Muscle of leg (tissue), 11 donors: ENCODE data around the gene MT1A. TPM values are rescaled to one million over a fixed set of nuclear protein-coding genes. Genes with fewer than 3 reads are reported as not detected.

ENCODE experiments used
- DNase-seq: peaks from one replicate; pipeline ENCODE4 v3.0.0; 2013
- H3K27ac ChIP-seq: one replicate; pipeline ENCODE4 v1.5.1; 2013; ENCODE audit warnings: mild to moderate bottlenecking, low read length, control low read depth
- H3K27me3 ChIP-seq: one replicate; pipeline ENCODE4 v1.6.1; 2013; ENCODE audit warnings: low read length; ENCODE audit not compliant: control insufficient read depth, insufficient read depth
- H3K36me3 ChIP-seq: one replicate; pipeline ENCODE4 v1.6.1; 2013; ENCODE audit warnings: low read length; ENCODE audit not compliant: control insufficient read depth, insufficient read depth
- H3K4me1 ChIP-seq: one replicate; pipeline ENCODE4 v1.6.1; 2013; ENCODE audit warnings: low read length; ENCODE audit not compliant: control insufficient read depth, insufficient read depth
- H3K4me3 ChIP-seq: one replicate; pipeline ENCODE4 v1.5.1; 2013; ENCODE audit warnings: low read length, control low read depth
- H3K9me3 ChIP-seq: replicated peaks from 2 replicates; pipeline ENCODE4 v1.6.1; 2013; ENCODE audit warnings: low read depth, low read length; ENCODE audit not compliant: control insufficient read depth
- WGBS: methylation state at CpG from one replicate; pipeline ENCODE4 v1.1.5; 2013; ENCODE audit warnings: missing lambda C conversion rate; ENCODE audit not compliant: insufficient coverage; 5-methylcytosine and 5-hydroxymethylcytosine counted together
- polyA plus RNA-seq, 8 donors: library from polyadenylated mRNA; unstranded; fragments of 120-200 nt; gene quantifications; one replicate each; pipeline versions ENCODE4 v1.2.1 to v1.2.3, GENCODE V29; 2013; ENCODE audit warnings: inconsistent platforms in 1 of 8, low replicate concordance in 1 of 8; ENCODE audit not compliant: insufficient read length in 8 of 8, insufficient read depth in 1 of 8
- total RNA-seq: library from RNA; stranded (reverse); fragments of 120-200 nt; gene quantifications from one replicate; pipeline ENCODE4 v1.2.4, GENCODE V29; 2013

Gene MT1A
- total and polyA plus RNA-seq, 9 donors: 0.41 to 0.58 (median 0.55) TPM; not detected in 6

- no peaks in the 10 kb centered on the region for H3K36me3 ChIP-seq
- no peak overlapping the region for H3K27ac ChIP-seq
- peak; percentile 56 for DNase-seq
- 62% methylated on average over 3 of the region's 4 CpGs for WGBS
- H3K4me1 ChIP-seq: peaks cover 21% of the 10 kb centered on the region
- peaks cover 13% of the 10 kb centered on the region for H3K27me3 ChIP-seq
- H3K4me3 ChIP-seq: no peak overlapping the region
- no peaks in the 10 kb centered on the region for H3K9me3 ChIP-seq
Observed at GRCh38 chr16:56603589-56603988, 34.9 kb upstream of the MT1A start.

GRCh38 chr16:56604966-56605365 is 33.5 kb upstream of the MT1A start:
- peaks cover 34% of the 10 kb centered on the region for H3K4me1 ChIP-seq
- H3K27me3 ChIP-seq: peaks cover 13% of the 10 kb centered on the region
- WGBS: 86% methylated on average over 4 of the region's 4 CpGs
- no peaks in the 10 kb centered on the region for H3K36me3 ChIP-seq
- no peak overlapping the region for H3K27ac ChIP-seq
- no peak overlapping the region for H3K4me3 ChIP-seq
- no peaks in the 10 kb centered on the region for H3K9me3 ChIP-seq
- DNase-seq: no peak

DNA sequence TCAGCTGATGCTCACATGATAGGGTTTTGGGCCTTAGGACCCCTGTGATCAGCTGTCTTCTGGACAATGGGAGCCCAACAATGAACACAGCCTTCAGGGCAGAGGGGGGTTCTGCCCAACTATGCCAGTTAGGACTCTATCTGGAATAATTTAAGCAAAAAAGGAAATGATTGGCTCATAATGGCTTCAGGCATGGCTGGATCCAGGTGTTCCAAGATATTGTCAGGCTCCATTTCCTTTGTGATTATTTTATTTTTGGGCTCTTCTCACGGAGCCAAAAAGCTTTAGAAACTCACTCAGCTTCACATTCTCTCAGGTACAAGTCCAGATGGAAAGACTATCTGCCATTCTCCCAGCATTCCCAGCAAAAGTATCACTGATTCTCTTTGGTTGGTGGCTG is 33.0 kb upstream of the MT1A start:
- DNase-seq: no peak
- H3K9me3 ChIP-seq: no peaks in the 10 kb centered on the region
- H3K36me3 ChIP-seq: no peaks in the 10 kb centered on the region
- no CpG with 5 or more reads among the region's 1 CpG for WGBS
- H3K4me3 ChIP-seq: no peak overlapping the region
- H3K4me1 ChIP-seq: peaks cover 39% of the 10 kb centered on the region
- H3K27me3 ChIP-seq: peaks cover 12% of the 10 kb centered on the region
- no peak overlapping the region for H3K27ac ChIP-seq

DNA sequence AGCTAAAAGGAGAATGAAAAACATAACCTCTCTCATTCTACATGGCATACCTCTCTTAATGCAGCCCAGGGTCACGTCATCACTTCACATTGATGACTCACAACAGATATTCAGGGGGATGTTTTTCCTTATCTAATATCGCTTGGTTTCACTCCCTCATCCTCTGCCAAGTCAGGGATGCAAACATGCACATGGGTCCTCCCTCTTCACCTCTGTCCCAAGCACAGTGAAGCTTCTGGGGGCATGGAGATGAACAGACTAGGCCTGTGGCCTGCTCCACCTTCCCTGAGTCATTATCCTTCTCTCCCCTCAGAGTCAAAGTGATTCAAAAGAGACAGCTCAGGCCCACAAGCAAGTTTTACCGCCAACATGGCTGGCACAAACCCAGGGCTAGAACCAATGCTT is 32.4 kb upstream of the MT1A start:
- Histone ChIP-seq H3K27me3 (peaks cover 6% of the 10 kb centered on the region), H3K27ac (peak overlapping the region; percentile 91), H3K36me3 (no peaks in the 10 kb centered on the region), H3K4me1 (peaks cover 45% of the 10 kb centered on the region), H3K9me3 (no peaks in the 10 kb centered on the region), H3K4me3 (no peak overlapping the region)
- no peak for DNase-seq
- 30% methylated on average over 1 of the region's 3 CpGs for WGBS

GRCh38 chr16:56606476-56607108 is 31.9 kb upstream of the MT1A start:
- 20% methylated on average over 1 of the region's 8 CpGs for WGBS
- H3K4me3 ChIP-seq: no peak overlapping the region
- H3K9me3 ChIP-seq: no peaks in the 10 kb centered on the region
- peak overlapping the region; percentile 91 for H3K27ac ChIP-seq
- peak; percentile 77 for DNase-seq
- peaks cover 1% of the 10 kb centered on the region for H3K27me3 ChIP-seq
- H3K4me1 ChIP-seq: peaks cover 50% of the 10 kb centered on the region
- no peaks in the 10 kb centered on the region for H3K36me3 ChIP-seq

- peak overlapping the region; percentile 91 for H3K27ac ChIP-seq
- H3K27me3 ChIP-seq: no peaks in the 10 kb centered on the region
- peaks cover 55% of the 10 kb centered on the region for H3K4me1 ChIP-seq
- H3K36me3 ChIP-seq: no peaks in the 10 kb centered on the region
- peak; percentile 83 for DNase-seq
- 33% methylated on average over 1 of the region's 14 CpGs for WGBS
- H3K4me3 ChIP-seq: no peak overlapping the region
- H3K9me3 ChIP-seq: no peaks in the 10 kb centered on the region
Observed at GRCh38 chr16:56607109-56607618, 31.3 kb upstream of the MT1A start.

GRCh38 chr16:56607675-56608042 is 30.8 kb upstream of the MT1A start:
- no CpG with 5 or more reads among the region's 2 CpGs for WGBS
- Histone ChIP-seq H3K27ac (peak overlapping the region; percentile 91), H3K36me3 (no peaks in the 10 kb centered on the region), H3K4me1 (peaks cover 55% of the 10 kb centered on the region), H3K4me3 (peak overlapping the region; percentile 49), H3K9me3 (no peaks in the 10 kb centered on the region), H3K27me3 (no peaks in the 10 kb centered on the region)
- DNase-seq: no peak

GRCh38 chr16:56608043-56608875 is 30.2 kb upstream of the MT1A start, which contains the start of gene MT2A:
Gene MT2A, plus strand, starts transcription at chr16:56608584. Its CDS starts 72 bp downstream, at chr16:56608656.
- H3K27me3 ChIP-seq: no peaks in the 10 kb centered on the region
- H3K27ac ChIP-seq: peak within 1 kb of the TSS; percentile 91
- 5% methylated on average over 61 of the region's 62 CpGs for WGBS
- H3K4me3 ChIP-seq: peak within 1 kb of the TSS; percentile 63
- no peaks in the 10 kb centered on the region for H3K9me3 ChIP-seq
- DNase-seq: peak; percentile 97
- no peaks in the 10 kb centered on the region for H3K36me3 ChIP-seq
- peaks cover 55% of the 10 kb centered on the region for H3K4me1 ChIP-seq

DNA sequence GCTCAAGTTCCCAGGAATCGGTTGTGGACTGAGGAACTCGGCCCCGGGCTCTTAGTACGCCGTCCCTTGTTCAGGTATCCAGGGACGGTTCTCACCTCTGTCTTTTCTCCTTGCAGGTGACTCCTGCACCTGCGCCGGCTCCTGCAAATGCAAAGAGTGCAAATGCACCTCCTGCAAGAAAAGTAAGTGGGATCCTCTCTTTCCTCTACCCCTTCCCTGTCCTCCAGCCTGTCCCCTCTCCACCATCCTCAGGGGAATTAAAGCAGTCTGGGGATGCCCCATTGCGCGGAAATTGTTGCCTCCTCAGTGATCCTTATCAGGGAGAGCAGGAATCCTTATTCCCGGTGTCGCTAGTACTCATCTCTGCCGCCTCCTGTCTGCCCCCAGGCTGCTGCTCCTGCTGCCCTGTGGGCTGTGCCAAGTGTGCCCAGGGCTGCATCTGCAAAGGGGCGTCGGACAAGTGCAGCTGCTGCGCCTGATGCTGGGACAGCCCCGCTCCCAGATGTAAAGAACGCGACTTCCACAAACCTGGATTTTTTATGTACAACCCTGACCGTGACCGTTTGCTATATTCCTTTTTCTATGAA is 29.5 kb upstream of the MT1A start:
- DNase-seq: no peak
- no peaks in the 10 kb centered on the region for H3K9me3 ChIP-seq
- peak overlapping the region; percentile 63 for H3K4me3 ChIP-seq
- WGBS: 1% methylated on average over 15 of the region's 21 CpGs
- peaks cover 55% of the 10 kb centered on the region for H3K4me1 ChIP-seq
- no peaks in the 10 kb centered on the region for H3K36me3 ChIP-seq
- H3K27me3 ChIP-seq: no peaks in the 10 kb centered on the region
- peak overlapping the region; percentile 87 for H3K27ac ChIP-seq

DNA sequence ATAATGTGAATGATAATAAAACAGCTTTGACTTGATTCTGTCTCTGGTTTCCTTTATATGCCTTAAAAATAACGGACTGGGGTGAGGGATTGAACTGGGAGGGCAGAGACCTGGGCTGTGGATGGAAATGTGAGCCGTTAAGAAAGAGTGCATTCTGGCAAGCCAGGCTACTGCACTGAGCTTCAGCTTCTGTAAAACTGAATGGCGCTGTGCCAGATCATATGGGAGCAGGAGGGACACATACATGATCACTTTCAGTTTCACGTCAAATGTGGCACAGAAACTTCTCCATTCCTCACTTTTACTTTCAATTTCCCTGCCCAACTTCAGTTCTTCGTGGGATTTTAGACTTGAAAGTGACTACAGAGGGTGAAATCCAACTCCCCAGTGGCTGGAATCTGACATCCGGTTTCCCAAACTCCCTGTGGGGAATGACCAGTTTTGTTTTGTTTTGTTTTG is 29.0 kb upstream of the MT1A start:
- peak overlapping the region; percentile 87 for H3K27ac ChIP-seq
- H3K36me3 ChIP-seq: no peaks in the 10 kb centered on the region
- H3K4me3 ChIP-seq: peak overlapping the region; percentile 63
- no peaks in the 10 kb centered on the region for H3K9me3 ChIP-seq
- peaks cover 55% of the 10 kb centered on the region for H3K4me1 ChIP-seq
- H3K27me3 ChIP-seq: no peaks in the 10 kb centered on the region
- peak; percentile 93 for DNase-seq
- WGBS: 0% methylated on average over 3 of the region's 6 CpGs
